ENCODE data around the gene PALD1.

GRCh38 chr10:70455213-70455630 lies 23.3 kb upstream of the PALD1 start:
- TF ChIP-seq POLR2A (IDR thresholded peaks at IDR 0.05) (no peak), CTCF (IDR thresholded peaks at IDR 0.05) (no peak), POLR2AphosphoS5 (IDR thresholded peaks at IDR 0.05) (no peak), EP300 (IDR thresholded peaks at IDR 0.05; ENCODE audit: low read depth) (no peak)
